IMR-90 (cell line): ENCODE data around the gene FAM234B. TPM values are rescaled to one million over a fixed set of nuclear protein-coding genes. Genes with fewer than 3 reads are reported as not detected.

ENCODE experiments used
- ATAC-seq: fragments of 200-7000 bp; cut with Tn5 transposase; 2 replicates; pipeline ENCODE4 v1.9.1; 2020; ENCODE audit warnings: low read depth, mild to moderate bottlenecking, moderate library complexity
- BruUV-seq: library from RNA; stranded (reverse); fragments of 400-500 nt; replicated peaks from 2 replicates; lab custom pipeline; 2021; lab: Mats Ljungman, UMichigan
- CTCF ChIA-PET: fragments of 300-600 bp; formaldehyde crosslinking; extraction: SDS; loops from one replicate; lab custom pipeline; 2021; ENCODE audit warnings: antibody characterized with exemption; lab: Yijun Ruan, JAX
- POLR2A ChIA-PET: fragments of 300-600 bp; sonication (Branson Sonifier 250); formaldehyde crosslinking; loops from one replicate; lab custom pipeline; 2022; ENCODE audit warnings: antibody characterized with exemption; ENCODE audit not compliant: unreplicated experiment; lab: Charles Lee
- DNase-seq: peaks from one replicate; pipeline ENCODE4 v3.0.0; 2013
- H2AFZ ChIP-seq: replicated peaks from 2 replicates; pipeline ENCODE3; 2013; ENCODE audit warnings: low read length, mild to moderate bottlenecking; ENCODE audit not compliant: poor library complexity
- H2AK5ac ChIP-seq: 2 replicates; pipeline ENCODE4 v1.6.1; 2013; ENCODE audit warnings: low read depth, low read length, inconsistent platforms
- H2AK9ac ChIP-seq: replicated peaks from 2 replicates; pipeline ENCODE3; 2013; ENCODE audit warnings: mild to moderate bottlenecking, low read depth, low read length, moderate library complexity; ENCODE audit not compliant: poor library complexity
- H2BK120ac ChIP-seq: 2 replicates; pipeline ENCODE4 v1.6.1; 2013; ENCODE audit warnings: low read depth, low read length, inconsistent platforms
- H2BK15ac ChIP-seq: 3 replicates; pipeline ENCODE4 v1.6.1; 2013; ENCODE audit warnings: low read depth, low read length, inconsistent platforms
- H2BK20ac ChIP-seq: 2 replicates; pipeline ENCODE4 v1.6.1; 2013; ENCODE audit warnings: low read depth, mild to moderate bottlenecking, inconsistent platforms, low read length, moderate library complexity
- H2BK5ac ChIP-seq: 2 replicates; pipeline ENCODE4 v1.6.1; 2013; ENCODE audit warnings: mild to moderate bottlenecking, low read depth, low read length, inconsistent platforms; ENCODE audit not compliant: poor library complexity, severe bottlenecking
- H3K14ac ChIP-seq: replicated peaks from 2 replicates; pipeline ENCODE4 v1.6.1; 2013; ENCODE audit warnings: low read depth, low read length, inconsistent platforms
- H3K18ac ChIP-seq: 2 replicates; pipeline ENCODE4 v1.6.1; 2013; ENCODE audit warnings: low read depth, low read length, control low read depth
- H3K23ac ChIP-seq: 2 replicates; pipeline ENCODE4 v1.6.1; 2013; ENCODE audit warnings: low read depth, low read length, inconsistent platforms
- H3K27ac ChIP-seq: 2 replicates; pipeline ENCODE4 v1.5.1; 2013; ENCODE audit warnings: mild to moderate bottlenecking, control low read depth, low read length; ENCODE audit not compliant: insufficient read depth
- H3K27me3 ChIP-seq: 2 replicates; pipeline ENCODE4 v1.6.1; 2013; ENCODE audit warnings: low read length; ENCODE audit not compliant: control insufficient read depth, insufficient read depth
- H3K36me3 ChIP-seq: 2 replicates; pipeline ENCODE4 v1.6.1; 2013; ENCODE audit warnings: low read length, mixed read lengths; ENCODE audit not compliant: control insufficient read depth, insufficient read depth
- H3K4ac ChIP-seq: 2 replicates; pipeline ENCODE4 v1.6.1; 2013; ENCODE audit warnings: low read depth, low read length, inconsistent platforms
- H3K4me1 ChIP-seq: 2 replicates; pipeline ENCODE4 v1.6.1; 2013; ENCODE audit warnings: low read length, mixed read lengths; ENCODE audit not compliant: control insufficient read depth, insufficient read depth
- H3K4me2 ChIP-seq: 2 replicates; pipeline ENCODE4 v1.6.1; 2013; ENCODE audit warnings: low read depth, mild to moderate bottlenecking, control low read depth, low read length, moderate library complexity
- H3K4me3 ChIP-seq: 2 replicates; pipeline ENCODE4 v1.5.1; 2013; ENCODE audit warnings: low read depth, mild to moderate bottlenecking, control low read depth, low read length, moderate library complexity; ENCODE audit not compliant: insufficient read depth
- H3K56ac ChIP-seq: 2 replicates; pipeline ENCODE4 v1.6.1; 2013; ENCODE audit warnings: low read length, inconsistent platforms; ENCODE audit not compliant: insufficient read depth; ENCODE audit errors: extremely low read depth
- H3K79me1 ChIP-seq, 2 experiments: 2 replicates each; pipeline ENCODE4 v1.6.1; 2013; ENCODE audit warnings: low read length in 2 of 2, inconsistent platforms in 1 of 2, low read depth in 1 of 2
- H3K9ac ChIP-seq: 2 replicates; pipeline ENCODE4 v1.6.1; 2013; ENCODE audit warnings: low read depth, low read length, control low read depth
- H3K9me1 ChIP-seq: 2 replicates; pipeline ENCODE4 v1.6.1; 2013; ENCODE audit warnings: low read length, inconsistent platforms; ENCODE audit not compliant: insufficient read depth
- H3K9me3 ChIP-seq: 2 replicates; pipeline ENCODE4 v1.6.1; 2013; ENCODE audit warnings: low read length; ENCODE audit not compliant: control insufficient read depth, insufficient read depth
- H4K20me1 ChIP-seq: 2 replicates; pipeline ENCODE4 v1.6.1; 2013; ENCODE audit warnings: low read length, inconsistent platforms; ENCODE audit not compliant: insufficient read depth
- H4K5ac ChIP-seq: 2 replicates; pipeline ENCODE4 v1.6.1; 2013; ENCODE audit warnings: mild to moderate bottlenecking, low read depth, low read length, control low read depth
- H4K8ac ChIP-seq, 2 experiments: 2 replicates each; pipeline ENCODE4 v1.6.1; 2013; ENCODE audit warnings: low read depth in 2 of 2, low read length in 2 of 2, control low read depth in 1 of 2, inconsistent platforms in 1 of 2
- H4K91ac ChIP-seq: 2 replicates; pipeline ENCODE4 v1.6.1; 2013; ENCODE audit warnings: low read depth, low read length, inconsistent platforms; ENCODE audit not compliant: insufficient read depth
- BHLHE40 ChIP-seq: fragments of 150-350 bp; IDR thresholded peaks from 2 replicates; pipeline ENCODE4 v1.6.1; 2016; ENCODE audit warnings: mild to moderate bottlenecking, low read depth, low read length
- CEBPB ChIP-seq: IDR thresholded peaks from 2 replicates; pipeline ENCODE4 v1.6.1; 2012; ENCODE audit warnings: low read depth, low read length, improper control_type of control experiment
- MAFK ChIP-seq: IDR thresholded peaks from 2 replicates; pipeline ENCODE4 v1.6.1; 2012; ENCODE audit warnings: low read depth, low read length, improper control_type of control experiment
- MAZ ChIP-seq: IDR thresholded peaks from 2 replicates; pipeline ENCODE4 v1.6.1; 2012; ENCODE audit warnings: low read depth, mild to moderate bottlenecking, low read length, improper control_type of control experiment, moderate library complexity, borderline replicate concordance
- NFE2L2 ChIP-seq: fragments of 150-350 bp; IDR thresholded peaks from 2 replicates; pipeline ENCODE4 v1.6.1; 2016; ENCODE audit warnings: low read depth, mild to moderate bottlenecking, low read length
- RAD21 ChIP-seq: IDR thresholded peaks from 2 replicates; pipeline ENCODE4 v1.6.1; 2012; ENCODE audit warnings: low read length, improper control_type of control experiment
- RFX5 ChIP-seq: IDR thresholded peaks from 2 replicates; pipeline ENCODE4 v1.8.0; 2012; ENCODE audit warnings: low read depth, mild to moderate bottlenecking, low read length, moderate library complexity
- USF2 ChIP-seq: fragments of 150-350 bp; IDR thresholded peaks from 2 replicates; pipeline ENCODE4 v1.6.1; 2017; ENCODE audit warnings: mild to moderate bottlenecking, antibody characterized with exemption, low read length, low read depth
- WGBS, 2 experiments: methylation state at CpG; one replicate each; pipeline versions ENCODE4 v1.1.5 to v1.1.7; 2013; ENCODE audit warnings: missing lambda C conversion rate in 2 of 2; ENCODE audit not compliant: insufficient read length in 1 of 2; ENCODE audit errors: extremely low coverage in 2 of 2; 5-methylcytosine and 5-hydroxymethylcytosine counted together
- dilution Hi-C: fragments of 300-500 bp; cut with HindIII; formaldehyde crosslinking; loops from one replicate; pipeline ENCODE4 v1.14.3; 2018; ENCODE audit warnings: low sequenced_read_pairs; ENCODE audit not compliant: unreplicated experiment
- in situ Hi-C: fragments of 300-500 bp; cut with MboI; formaldehyde crosslinking; loops from 3 replicates; pipeline ENCODE4 v1.14.3; 2019; ENCODE audit warnings: low sequenced_read_pairs, inconsistent platforms, mixed read lengths
- intact Hi-C: fragments of 100-400 bp; cut with micrococcal nuclease; formaldehyde crosslinking; loops from 2 replicates; pipeline ENCODE4 v1.10.0; 2022
- polyA plus RNA-seq, 3 experiments: library from polyadenylated mRNA; depleted of rRNA; stranded (reverse); fragments of >200 nt; gene quantifications; 2 replicates each; pipeline ENCODE4 v1.2.3, GENCODE V29; 2012; ENCODE audit warnings: low replicate concordance in 1 of 3
- total RNA-seq: library from RNA; depleted of rRNA; stranded (reverse); fragments of >200 nt; gene quantifications from 2 replicates; pipeline ENCODE4 v1.2.3, GENCODE V29; 2012

FAM234B gene
- total and polyA plus RNA-seq, 2 of the 4 experiments (the other 2 are of a cell fraction) = 3.6 to 8.6 TPM

- WGBS, 2 experiments = 83% methylated on average over 1 of the region's 10 CpGs; no CpG with 5 or more reads in 1 of the 2 experiments
- Histone ChIP-seq H4K91ac (no peak overlapping the region), H3K36me3 (peaks cover 4% of the 10 kb centered on the region; the same call in 1 of the 2 replicates), H3K27ac (no peak overlapping the region), H2AK9ac (no peak overlapping the region), H2AK5ac (no peak overlapping the region), H3K27me3 (no peaks in the 10 kb centered on the region), H3K4me2 (no peak overlapping the region), H4K8ac (no peak overlapping the region), H3K9me1 (0 out of 2 replicates have a peak, but pooled peaks cover 14% of the 10 kb centered on the region), H3K4me3 (no peak overlapping the region), H2BK5ac (no peak overlapping the region), H2AFZ (no peak overlapping the region), H3K9me3 (no peaks in the 10 kb centered on the region), H3K18ac (no peak overlapping the region), H3K23ac (no peak overlapping the region), H2BK120ac (no peak overlapping the region), H2BK15ac (no peak overlapping the region), H3K4ac (no peak overlapping the region), H3K79me1 (no peaks in the 10 kb centered on the region), H4K20me1 (no peaks in the 10 kb centered on the region), H3K56ac (no peak overlapping the region), H3K9ac (no peak overlapping the region), H4K5ac (no peak overlapping the region), H3K4me1 (peaks cover 9% of the 10 kb centered on the region), H2BK20ac (no peak overlapping the region), H3K14ac (no peak overlapping the region)
- dilution Hi-C loops (no loop called here), in situ Hi-C loops (no loop called here), intact Hi-C loops (no loop called here)
- TF ChIP-seq MAZ (no peak), MAFK (no peak), BHLHE40 (no peak), NFE2L2 (no peak), CEBPB (no peak), RFX5 (no peak), USF2 (no peak), RAD21 (no peak)
- DNase-seq = no peak
- ChIA-PET CTCF (no interaction called here), POLR2A (no interaction called here)
- ATAC-seq = no peak
- no TSS peak for BruUV-seq
Observed at GRCh38 chr12:13071305-13072280, 27.4 kb downstream of the FAM234B start.
